GM19372 (cell line): ENCODE data around the gene H2AZ2.

Experiments used
- ATAC-seq: cut with Tn5 transposase; IDR thresholded peaks from one replicate; pipeline ENCODE4 v1.9.1; 2021; ENCODE audit warnings: mild to moderate bottlenecking, low read depth, moderate library complexity; ENCODE audit not compliant: unreplicated experiment

H2AZ2 gene

DNA sequence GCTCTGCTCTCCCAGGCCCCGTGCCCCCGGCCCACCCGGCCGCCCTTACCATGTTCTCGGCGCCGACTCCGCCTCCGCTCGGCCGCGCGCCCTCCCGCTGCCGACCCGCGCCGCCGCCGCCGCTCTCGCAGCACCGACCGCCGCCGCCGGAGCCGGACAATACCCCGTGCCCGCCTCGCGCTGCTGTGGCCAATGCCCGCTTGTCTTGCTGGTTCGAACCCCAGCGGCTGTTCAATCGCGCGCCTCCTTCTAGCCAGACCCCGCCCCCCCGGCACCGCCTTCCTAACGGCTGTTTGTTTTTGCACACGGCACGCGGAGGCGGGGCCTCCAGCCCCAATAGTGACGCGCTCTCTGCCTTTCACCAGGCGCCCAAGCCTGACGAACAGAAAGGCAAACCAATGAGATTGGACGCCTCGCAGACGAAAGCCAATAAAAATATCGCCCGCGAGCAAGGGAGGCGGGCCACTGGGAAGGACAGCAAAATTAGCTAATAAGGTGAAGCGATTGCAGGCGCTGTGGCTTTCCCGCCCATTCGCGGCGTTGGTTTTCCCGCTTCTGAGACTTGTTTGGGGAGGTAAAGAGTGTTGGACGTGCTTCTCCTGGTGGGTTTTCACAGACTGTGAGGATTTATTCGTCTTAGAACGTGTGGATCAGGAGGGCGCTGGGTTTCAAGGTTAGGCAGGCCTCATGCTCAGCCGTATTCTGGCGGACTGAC, at the start of gene H2AZ2:
Gene H2AZ2 (minus strand): TSS at position 168 of the 715 bp plus-strand sequence. CDS start 116 bp downstream, at position 52.
- ATAC-seq: peak; percentile 78

DNA sequence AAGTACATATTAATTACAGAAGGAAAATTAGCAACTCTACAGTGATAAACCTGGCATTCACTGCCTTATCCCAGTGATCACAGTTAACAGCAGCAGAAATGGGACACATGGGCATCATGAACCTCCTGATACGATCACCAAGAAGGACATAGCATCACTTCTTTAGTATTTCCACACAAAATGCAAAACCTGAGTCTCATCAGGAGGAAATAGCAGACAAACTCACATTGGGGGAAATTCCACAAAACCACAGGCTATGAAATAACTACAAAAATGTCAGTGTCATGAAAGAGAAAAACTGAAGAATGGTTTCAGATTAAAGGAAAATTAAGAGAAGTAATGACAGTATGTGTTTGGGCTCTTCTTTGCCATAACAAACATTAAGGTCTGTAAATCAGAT, 49.4 kb upstream of the H2AZ2 start:
- no peak for ATAC-seq

DNA sequence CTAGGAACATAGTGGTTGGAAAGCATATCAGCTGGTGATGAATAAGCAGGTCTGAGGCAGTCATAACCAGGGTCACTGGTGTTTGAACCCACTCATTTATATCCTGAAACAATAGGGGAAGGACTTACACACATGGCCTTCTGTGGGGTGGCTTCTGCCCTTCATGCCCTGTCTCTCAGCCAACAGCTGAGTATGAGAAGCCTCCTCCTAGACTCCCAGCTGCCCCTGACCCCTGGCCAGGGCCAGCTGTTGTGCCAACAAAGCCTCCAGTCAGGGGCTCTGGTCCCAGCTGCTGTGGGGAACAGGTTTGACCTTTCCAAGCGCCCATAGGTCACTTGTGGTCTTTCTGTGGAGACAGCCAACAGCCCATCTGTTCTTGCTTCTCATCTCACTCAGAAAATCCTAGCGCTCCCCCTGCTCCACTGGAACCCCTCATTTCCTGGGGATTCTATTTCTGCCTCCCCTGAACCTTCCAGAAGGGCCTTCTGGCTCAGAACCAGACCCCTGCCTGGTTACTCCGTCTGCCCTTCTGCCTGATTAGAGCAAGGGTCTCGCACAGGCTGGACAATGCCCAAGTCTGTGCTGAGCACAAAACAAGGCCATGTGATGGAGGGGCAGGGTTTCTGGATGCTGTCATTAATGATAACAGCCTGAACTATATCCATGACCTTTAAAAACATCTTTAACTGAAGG, 47.1 kb upstream of the H2AZ2 start:
- no peak for ATAC-seq

DNA sequence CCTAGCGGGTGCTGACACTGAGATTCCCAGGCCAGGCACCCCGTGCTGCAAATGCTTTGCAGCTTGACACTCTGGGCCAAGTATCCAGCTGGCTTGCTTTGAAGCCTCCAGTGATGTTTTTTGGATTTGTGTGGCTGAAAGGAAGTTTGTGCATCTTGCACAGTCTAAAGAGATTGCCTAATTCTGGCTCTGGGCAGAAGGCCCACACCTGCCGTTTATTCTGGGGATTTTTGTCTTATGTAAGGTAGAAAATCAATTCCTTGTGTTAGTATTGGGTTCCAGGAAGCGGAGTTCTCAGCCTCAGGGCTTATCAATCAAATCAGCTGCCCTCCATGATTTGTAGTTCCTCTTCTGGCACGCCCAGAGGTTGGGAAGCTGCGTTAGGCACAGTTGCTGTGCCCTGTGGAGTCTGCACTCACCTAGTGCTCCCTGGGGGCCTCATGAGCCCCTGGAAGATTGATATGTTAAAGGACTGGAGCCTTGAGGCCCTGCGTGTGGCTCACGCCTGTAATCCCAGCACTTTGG, 45.9 kb upstream of the H2AZ2 start:
- ATAC-seq: no peak

DNA sequence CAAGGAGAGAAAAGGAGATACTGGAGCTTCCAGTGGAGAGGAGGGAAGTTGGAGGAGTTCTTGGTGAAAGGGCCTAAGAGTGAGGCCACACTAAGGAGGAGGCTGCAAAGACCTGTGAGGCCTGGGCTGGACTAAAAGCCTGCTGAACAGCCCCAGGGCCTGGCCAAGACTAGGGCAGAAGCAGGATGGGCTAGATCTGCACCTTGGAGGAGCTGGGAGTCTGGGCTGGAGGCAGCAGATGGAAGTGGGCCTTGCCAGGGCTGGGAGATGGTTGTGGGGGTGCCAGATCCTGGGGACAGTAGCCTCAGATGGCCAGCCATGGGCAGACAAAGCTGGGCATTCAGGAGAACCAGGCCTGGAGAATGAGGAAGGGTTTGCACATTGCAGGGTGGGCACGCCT, 43.9 kb upstream of the H2AZ2 start:
- no peak for ATAC-seq

DNA sequence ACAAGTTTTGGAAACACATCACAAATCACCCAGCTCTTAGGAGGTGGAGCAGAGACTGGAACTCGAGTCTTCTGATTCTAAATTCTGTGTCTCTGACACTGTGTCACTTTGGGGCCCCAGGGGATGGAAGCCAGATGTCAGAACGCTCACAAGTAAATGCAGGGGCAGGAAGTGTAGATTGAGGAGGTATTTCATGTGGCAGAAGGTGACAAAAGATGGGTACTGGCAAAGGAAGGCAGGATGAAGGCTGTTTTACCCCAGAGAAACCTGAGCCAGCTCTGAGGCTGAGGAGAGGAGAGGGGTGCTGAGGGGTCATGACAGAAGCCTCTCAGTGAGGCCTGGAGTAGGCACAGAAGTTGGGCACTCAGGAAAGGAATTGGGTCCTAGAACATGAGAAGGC, 43.5 kb upstream of the H2AZ2 start:
- no peak for ATAC-seq

DNA sequence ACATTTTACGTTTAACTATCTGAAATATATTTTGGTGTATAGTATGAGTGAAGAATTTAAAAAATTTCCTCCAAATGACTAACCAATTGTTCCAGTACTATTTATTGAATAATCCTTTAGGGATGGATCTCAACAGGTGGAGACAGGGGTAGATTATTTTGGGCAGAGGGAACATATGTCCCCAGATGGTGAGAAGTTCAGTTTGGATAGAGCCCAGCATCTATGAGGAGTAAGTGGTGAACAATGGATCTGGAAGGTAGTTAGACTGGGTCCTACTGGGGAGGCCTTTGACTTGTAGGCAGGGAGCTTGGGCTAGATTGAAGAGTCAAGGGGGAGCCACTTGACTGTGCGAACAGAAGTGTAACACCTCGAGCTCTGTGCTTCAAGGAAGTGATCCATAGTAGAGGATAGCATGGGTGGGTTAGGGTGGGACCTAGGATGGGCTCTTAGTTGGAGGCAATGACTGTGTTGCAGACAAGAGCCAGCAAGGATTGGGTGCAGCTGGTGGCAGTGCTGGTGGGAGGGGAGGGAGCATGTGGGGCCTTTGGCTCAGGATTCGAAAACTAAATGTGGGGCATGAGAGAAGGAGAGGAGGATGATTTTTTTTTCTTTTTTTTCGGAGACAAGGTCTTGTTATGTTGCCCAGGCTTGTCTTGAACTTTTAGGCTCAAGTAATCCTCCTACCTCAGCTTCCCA, 41.3 kb upstream of the H2AZ2 start:
- ATAC-seq: no peak

DNA sequence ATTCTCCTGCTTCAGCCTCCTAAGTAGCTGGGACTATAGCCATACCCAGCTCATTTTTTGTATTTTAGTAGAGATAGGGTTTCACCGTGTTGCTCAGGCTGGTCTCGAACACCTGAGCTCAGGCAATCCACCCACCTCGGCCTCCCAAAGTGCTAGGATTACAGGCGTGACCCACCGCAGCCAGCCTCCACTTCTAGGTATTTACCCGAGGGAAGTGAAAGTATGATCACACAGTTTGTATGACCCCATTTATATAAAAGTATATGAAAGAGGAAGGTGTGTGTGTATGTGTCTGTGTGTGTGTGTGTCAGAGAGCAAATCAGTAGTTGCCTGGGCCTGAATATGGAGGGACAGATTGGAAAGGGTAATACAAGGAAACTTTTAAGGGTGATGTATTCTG, 39.4 kb upstream of the H2AZ2 start:
- no peak for ATAC-seq

DNA sequence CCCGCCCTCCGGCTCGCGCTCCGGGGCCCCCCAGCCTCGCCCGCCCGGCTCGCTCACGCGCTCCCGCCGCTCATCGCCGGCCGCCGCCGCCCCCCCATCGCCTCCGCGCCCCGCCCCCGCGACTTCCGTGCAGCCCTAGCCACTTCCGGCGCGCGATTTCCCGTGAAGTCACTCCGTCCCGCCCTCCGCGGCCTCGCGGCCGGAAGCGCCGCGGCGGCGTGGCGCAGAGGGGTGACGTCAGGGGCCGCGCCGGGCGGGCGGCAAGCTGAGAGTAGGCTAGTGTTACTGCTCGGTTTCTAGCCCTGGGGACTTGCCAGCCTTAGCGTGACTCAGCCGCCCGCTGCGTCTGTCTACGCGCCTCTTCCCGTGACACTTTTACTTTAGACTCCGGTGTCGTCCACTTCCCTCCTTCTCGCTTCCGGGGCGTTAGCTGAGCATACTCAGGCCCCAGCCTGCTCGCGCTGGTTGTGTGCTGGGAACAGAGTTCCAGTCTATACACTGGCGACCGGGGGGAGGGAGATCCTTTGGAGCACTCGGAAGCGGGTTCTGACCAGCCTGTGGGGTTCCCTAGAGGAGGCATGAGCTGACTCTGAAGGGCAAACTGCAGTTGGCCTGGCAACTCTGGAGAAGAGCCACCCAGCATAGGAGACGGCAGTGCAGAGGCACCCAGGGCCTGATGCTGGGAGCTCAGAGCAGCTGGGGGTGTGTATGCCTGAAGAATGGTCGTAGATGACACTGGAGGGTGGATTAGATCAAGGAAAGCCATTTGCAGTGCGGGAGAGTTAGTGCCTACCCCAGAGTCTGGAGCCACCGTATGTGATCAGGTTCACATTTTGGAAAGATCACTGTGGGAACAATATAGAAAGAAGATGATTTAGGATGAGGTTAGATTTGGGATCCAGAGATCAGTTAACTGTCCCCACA, 37.8 kb upstream of the H2AZ2 start, which contains the start of gene PURB:
Gene PURB (minus strand): TSS at position 137 of the 924 bp plus-strand sequence. CDS start 182 bp downstream, outside the sequence.
- ATAC-seq: peak; percentile 81

DNA sequence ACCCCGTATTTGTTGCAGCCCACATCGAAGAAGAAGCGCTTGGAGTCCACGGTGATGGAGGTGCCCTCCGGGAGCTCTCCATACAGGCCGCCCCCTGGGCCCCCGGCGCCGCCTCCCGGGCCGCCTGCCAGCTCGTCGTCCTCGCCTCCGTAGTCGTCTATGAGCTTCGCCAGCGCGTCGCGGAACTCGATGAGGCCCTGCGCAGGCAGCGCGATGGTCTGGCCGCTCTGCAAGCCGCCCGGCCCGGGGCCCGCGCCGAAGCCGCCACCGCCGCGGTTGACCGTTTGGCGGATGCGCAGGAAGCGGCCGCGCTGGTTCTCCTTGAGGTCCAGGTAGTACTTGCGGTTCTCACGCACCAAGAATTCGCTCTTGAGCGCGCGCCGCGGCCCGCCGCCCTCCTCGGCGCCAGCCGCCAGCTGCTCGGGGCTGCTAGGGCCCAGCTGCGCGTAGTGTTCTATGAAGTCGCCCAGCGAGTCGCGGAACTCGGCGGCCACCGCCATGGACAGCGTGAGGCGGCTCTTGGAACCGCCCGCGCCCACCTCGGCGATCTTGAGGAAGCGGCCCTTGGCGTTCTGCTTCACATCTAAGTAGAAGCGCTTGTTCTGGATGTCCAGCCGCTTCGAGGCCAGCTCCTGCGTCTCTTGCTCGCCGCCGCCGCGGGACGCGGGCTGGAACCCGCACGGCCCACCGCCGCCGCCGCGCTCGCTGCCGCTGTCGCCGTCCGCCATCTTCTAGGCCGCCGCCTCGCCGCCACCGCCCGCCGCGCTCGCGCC, 36.9 kb upstream of the H2AZ2 start:
- ATAC-seq: peak; percentile 18

DNA sequence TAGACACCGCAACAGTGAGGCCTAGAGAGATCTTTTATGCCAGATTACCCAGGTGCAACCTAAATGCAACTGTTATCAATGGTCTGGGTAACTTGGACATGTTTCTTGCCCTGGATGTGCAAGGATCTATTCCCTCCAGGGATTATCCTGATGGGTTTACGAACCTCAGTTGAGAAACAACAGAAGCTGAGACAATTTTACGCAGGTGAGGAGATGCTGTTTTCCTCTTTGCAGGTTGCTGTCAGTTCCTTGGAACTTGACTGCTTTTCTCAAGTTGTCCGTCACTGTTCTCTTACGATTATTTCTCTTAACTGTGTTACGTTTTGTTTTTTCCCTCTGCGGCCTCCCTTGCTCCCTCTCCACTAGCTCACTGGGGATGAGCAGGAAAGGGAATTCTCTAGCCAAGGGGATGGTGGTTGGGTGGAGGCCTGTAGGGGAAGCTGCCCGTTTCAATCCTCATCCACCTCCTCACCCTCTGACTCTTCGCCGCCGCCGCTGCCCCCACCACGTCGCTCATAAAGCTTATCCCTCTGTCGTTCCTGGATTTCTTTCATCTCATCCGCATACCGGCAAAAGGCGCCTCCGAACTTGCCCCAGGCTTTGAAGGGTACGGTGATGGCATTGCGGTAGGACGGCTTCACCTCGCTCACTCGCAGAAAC, 36.2 kb upstream of the H2AZ2 start:
- ATAC-seq: no peak

DNA sequence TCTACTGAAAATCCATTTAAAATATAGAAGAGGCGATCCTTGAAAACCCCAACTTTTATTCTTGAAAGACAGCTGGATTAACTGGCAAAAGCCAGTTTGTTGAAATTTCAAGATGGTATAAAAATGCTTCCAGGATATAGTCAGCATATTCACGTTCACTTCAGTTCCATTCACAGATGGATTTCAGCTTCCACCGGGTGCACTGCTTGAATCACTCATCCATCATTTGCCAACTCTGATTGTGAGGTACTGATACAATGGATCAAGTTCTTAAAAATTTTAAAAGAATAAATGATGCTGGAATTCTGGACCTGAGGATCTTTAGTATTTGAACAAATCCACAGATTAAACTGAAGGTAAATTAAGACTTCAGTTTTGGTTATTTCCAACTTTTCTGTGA, 35.0 kb upstream of the H2AZ2 start:
- ATAC-seq: no peak

DNA sequence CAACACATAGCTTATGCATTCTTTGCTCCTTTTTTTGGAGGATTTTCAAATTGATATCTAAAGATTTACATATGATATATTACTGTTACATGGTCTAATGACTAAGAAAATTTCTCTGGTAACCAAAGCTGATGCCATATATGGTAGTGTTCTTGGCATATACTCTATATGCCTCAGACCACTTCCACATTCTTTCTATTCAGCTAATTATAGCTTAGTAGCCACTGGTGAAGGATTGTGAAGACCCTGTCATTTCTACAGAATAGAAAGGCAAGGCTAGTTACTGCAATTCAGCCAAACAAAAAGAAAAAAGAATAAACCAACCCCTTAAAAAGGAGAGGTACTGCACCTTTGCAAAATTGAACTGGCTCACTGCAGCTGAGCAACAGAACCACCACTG, 33.7 kb upstream of the H2AZ2 start:
- ATAC-seq: no peak

DNA sequence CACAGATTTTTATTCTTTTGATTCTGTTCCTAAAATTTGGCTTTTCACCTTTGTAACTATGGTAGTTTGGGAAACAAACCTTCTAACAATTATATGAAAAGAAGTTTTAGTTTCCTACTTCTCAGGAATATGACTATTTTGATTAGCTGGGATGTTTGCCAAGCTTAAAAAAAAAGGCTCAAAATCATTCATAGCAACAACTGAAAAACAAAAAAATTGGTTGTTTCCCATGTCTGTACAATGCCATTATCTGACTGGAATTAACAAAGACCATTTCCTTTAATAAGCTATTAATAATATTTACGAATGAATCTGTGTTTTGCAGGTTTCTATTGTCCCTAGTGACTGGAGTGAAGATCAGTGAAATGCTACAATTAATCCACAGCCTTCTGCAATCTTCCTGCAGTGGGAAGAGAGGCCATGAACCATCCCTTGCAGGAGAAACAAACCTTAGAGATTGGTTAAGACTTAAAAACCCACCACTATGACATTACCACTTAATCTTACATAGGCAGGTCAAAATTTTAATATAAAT, 33.2 kb upstream of the H2AZ2 start:
- ATAC-seq: no peak

DNA sequence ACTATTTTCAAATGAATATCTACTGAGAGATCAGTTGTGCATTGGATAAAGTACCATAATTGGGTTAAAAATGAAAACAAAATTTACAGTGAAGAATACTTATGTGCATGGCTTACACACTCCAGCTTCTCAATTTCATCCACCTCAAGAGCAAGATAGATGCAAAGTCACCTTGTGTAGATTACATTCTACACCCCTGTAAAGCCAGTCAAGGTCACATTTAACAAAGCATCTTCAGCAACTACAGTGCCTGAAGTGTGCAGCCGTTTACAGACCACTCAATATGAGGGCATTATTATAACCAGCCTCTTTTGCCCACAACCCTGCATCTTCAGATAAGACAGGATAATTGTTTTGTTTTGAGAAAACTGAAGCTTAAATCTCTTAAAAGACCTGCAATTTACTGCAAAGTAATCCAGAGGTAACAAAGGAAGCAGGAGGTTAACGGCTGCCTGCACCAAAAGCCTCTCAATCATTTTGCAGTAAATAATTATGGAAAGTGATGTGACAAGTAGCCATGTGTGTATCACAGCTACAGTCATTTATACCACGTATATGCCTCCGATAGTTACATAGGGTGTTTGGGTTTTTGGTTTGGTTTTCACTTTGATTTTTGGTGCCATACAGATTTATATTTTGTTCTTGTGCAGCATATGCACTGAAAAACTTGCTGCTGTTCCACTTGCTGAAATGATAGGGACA, 32.6 kb upstream of the H2AZ2 start:
- no peak for ATAC-seq

DNA sequence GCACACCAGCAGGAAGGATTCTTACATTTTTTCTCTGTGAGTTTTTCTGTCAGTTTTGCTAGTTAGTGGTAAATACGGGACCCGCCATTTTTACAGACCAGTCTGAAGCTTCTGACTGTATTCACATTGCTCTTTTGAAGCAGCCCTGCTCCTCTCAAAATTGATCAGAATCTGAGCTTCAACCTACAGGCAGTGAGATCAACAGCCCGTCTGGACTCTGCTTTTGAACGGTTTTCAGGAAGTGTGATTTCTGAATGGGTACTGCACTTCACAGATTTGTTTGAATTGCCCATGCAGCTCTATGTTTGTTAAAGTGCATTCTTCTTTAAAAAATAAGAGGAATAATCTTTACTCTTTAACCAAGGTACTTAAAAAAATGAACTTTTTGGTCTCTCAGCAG, 28.5 kb upstream of the H2AZ2 start:
- ATAC-seq: no peak

DNA sequence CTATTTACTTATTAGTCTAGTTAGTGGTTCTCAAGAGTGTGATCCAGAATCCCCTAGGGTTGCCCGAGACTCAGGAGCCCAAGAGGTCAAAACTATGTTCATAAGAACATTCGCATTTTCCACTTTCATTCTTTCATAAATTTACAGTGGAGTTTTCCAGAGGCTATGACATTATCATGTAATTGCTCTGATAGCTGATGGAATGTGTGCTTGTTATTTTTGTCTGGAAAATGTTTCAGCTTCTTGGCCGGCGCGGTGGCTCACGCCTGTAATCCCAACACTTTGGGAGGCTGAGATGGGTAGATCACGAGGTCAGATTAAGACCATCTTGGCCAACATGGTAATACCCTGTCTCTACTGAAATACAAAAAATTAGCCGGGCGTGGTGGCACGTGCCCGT, 27.4 kb upstream of the H2AZ2 start:
- no peak for ATAC-seq

DNA sequence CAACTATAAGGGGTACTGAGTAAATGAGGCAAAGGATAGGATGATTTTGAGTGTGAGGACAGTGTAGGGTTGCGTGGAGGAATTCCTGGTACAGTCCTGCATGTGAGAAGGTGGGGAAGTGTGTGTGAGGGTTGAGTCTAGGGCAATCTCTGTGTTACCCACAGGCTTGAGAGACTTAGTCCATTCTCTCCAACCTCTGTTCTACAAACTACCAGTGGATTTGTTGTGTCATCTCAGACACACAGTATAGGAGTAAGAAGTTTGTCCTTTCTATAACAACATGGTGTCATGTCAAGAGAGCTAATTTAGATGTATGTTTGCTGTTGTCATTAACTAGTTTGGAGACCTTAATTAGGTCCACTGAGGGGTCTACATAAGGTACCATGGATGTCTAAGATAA, 24.9 kb upstream of the H2AZ2 start:
- no peak for ATAC-seq
